ENCODE measurements around the gene TMEM50A.
"Not testable (repeated sequence)": the region's sequence is repeated elsewhere in the genome, so short reads cannot be mapped to it uniquely, and the experiment has no call there.

TMEM50A gene

GRCh38 chr1:25336922-25337354 lies 1.2 kb upstream of the TMEM50A start:
- DNase-seq (ENCODE audit: low spot score) = not testable (repeated sequence)

- not testable (repeated sequence) for DNase-seq (ENCODE audit: low spot score)
Measured at GRCh38 chr1:25337483-25338187, 499 bp upstream of the TMEM50A start.

- DNase-seq (ENCODE audit: low spot score) = no peak
Measured at GRCh38 chr1:25338986-25339385, 852 bp downstream of the TMEM50A start.

GRCh38 chr1:25341746-25342145 lies 3.6 kb downstream of the TMEM50A start:
- DNase-seq (ENCODE audit: low spot score) = no peak

GRCh38 chr1:25342846-25343245 lies 4.7 kb downstream of the TMEM50A start:
- DNase-seq (ENCODE audit: low spot score) = no peak

GRCh38 chr1:25343872-25344271 lies 5.7 kb downstream of the TMEM50A start:
- no peak for DNase-seq (ENCODE audit: low spot score)

- no peak for DNase-seq (ENCODE audit: low spot score)
Measured at GRCh38 chr1:25347556-25347955, 9.4 kb downstream of the TMEM50A start.

- no peak for DNase-seq (ENCODE audit: low spot score)
Measured at GRCh38 chr1:25349606-25350005, 11.5 kb downstream of the TMEM50A start.

- DNase-seq (ENCODE audit: low spot score) = no peak
Measured at GRCh38 chr1:25355841-25356395, 17.8 kb downstream of the TMEM50A start.

GRCh38 chr1:25356441-25356840 lies 18.3 kb downstream of the TMEM50A start:
- DNase-seq (ENCODE audit: low spot score) = no peak

- DNase-seq (ENCODE audit: low spot score) = no peak
Measured at GRCh38 chr1:25356848-25357247, 18.7 kb downstream of the TMEM50A start.

- DNase-seq (ENCODE audit: low spot score) = peak; percentile 68
Measured at GRCh38 chr1:25360596-25361581, 22.8 kb downstream of the TMEM50A start.

- no peak for DNase-seq (ENCODE audit: low spot score)
Measured at GRCh38 chr1:25361901-25362300, 23.8 kb downstream of the TMEM50A start.

- not testable (repeated sequence) for DNase-seq (ENCODE audit: low spot score)
Measured at GRCh38 chr1:25362634-25363559, 24.8 kb downstream of the TMEM50A start.

GRCh38 chr1:25369241-25369640 lies 31.1 kb downstream of the TMEM50A start:
- no peak for DNase-seq (ENCODE audit: low spot score)

- DNase-seq (ENCODE audit: low spot score) = not testable (repeated sequence)
Measured at GRCh38 chr1:25369691-25370271, 31.6 kb downstream of the TMEM50A start.

- DNase-seq (ENCODE audit: low spot score) = peak; percentile 41
Measured at GRCh38 chr1:25371757-25372156, 33.6 kb downstream of the TMEM50A start.

- DNase-seq (ENCODE audit: low spot score) = not testable (repeated sequence)
Measured at GRCh38 chr1:25378367-25378766, 40.2 kb downstream of the TMEM50A start.

- not testable (repeated sequence) for DNase-seq (ENCODE audit: low spot score)
Measured at GRCh38 chr1:25382543-25382942, 44.4 kb downstream of the TMEM50A start.

GRCh38 chr1:25383090-25383489 lies 45.0 kb downstream of the TMEM50A start:
- DNase-seq (ENCODE audit: low spot score) = not testable (repeated sequence)

- DNase-seq (ENCODE audit: low spot score) = not testable (repeated sequence)
Measured at GRCh38 chr1:25383875-25384274, 45.7 kb downstream of the TMEM50A start.
